HG02970 (cell line): Measurements from ENCODE around the gene YPEL4.

Experiments used
- ATAC-seq: cut with Tn5 transposase; IDR thresholded peaks from one replicate; pipeline ENCODE4 v1.9.1; 2021; ENCODE audit warnings: mild to moderate bottlenecking, moderate library complexity, moderate number of reproducible peaks; ENCODE audit not compliant: unreplicated experiment, low FRiP score

YPEL4 gene

DNA sequence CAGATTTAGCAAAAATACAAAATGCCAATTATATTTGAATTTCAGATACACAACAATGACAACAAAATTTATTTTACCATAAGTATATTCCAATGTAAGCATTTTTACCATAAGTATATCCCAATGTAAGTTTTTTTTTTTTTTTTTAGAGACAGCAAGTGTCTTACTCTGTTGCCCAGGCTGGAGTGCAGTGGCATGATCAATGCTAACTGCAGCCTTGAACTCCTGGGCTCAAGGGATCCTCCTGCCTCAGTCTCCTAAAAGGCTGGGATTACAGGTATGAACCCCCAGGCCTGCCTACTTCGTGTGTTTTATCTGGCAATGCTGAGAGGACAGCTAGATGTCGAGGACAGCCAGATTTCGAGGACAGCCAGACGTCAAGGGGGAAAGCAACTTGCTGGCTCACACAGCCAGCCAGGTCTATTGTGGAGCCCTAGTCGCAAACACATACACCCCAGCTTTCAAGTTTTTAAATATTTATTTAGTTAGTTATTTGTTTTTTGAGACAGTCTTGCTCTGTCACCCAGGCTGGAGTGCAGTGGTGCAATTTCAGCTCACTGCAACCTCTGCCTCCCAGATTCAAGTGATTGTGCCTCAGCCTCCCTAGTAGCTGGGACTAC is 53.3 kb downstream of the YPEL4 start:
- no peak for ATAC-seq
